GM21381 (cell line): Measurements from ENCODE around the gene DEGS1.
"Not testable (repeated sequence)": the region's sequence is repeated elsewhere in the genome, so short reads cannot be mapped to it uniquely, and the experiment has no call there.

Experiments used
- ATAC-seq: cut with Tn5 transposase; IDR thresholded peaks from one replicate; pipeline ENCODE4 v1.9.1; 2021; ENCODE audit warnings: mild to moderate bottlenecking, moderate library complexity; ENCODE audit not compliant: unreplicated experiment

Gene DEGS1

GRCh38 chr1:224180783-224181452, 2.1 kb upstream of the DEGS1 start:
- no peak for ATAC-seq

GRCh38 chr1:224181453-224181810, 1.6 kb upstream of the DEGS1 start:
- no peak for ATAC-seq

- ATAC-seq = peak; percentile 39
These were observed 779 bp upstream of the DEGS1 start for GRCh38 chr1:224182057-224182865.

GRCh38 chr1:224183591-224184312, 712 bp downstream of the DEGS1 start:
- ATAC-seq = peak; percentile 42

GRCh38 chr1:224185208-224185607, 2.2 kb downstream of the DEGS1 start:
- ATAC-seq = no peak

GRCh38 chr1:224188286-224188685, 5.2 kb downstream of the DEGS1 start:
- no peak for ATAC-seq

- ATAC-seq = no peak
These were observed 6.5 kb downstream of the DEGS1 start for GRCh38 chr1:224189561-224189960.

GRCh38 chr1:224192082-224192788, 9.2 kb downstream of the DEGS1 start:
- no peak for ATAC-seq

- no peak for ATAC-seq
These were observed 10.4 kb downstream of the DEGS1 start for GRCh38 chr1:224193319-224193966.

GRCh38 chr1:224196813-224197600, 14.0 kb downstream of the DEGS1 start:
- no peak for ATAC-seq

- ATAC-seq = no peak
These were observed 15.5 kb downstream of the DEGS1 start for GRCh38 chr1:224198572-224198971.

- no peak for ATAC-seq
These were observed 16.6 kb downstream of the DEGS1 start for GRCh38 chr1:224199679-224200078.

- no peak for ATAC-seq
These were observed 18.3 kb downstream of the DEGS1 start for GRCh38 chr1:224201383-224201782.

- ATAC-seq = no peak
These were observed 18.8 kb downstream of the DEGS1 start for GRCh38 chr1:224201853-224202252.

- peak; percentile 59 for ATAC-seq
These were observed 20.4 kb downstream of the DEGS1 start for GRCh38 chr1:224203243-224204016.

- ATAC-seq = no peak
These were observed 22.4 kb downstream of the DEGS1 start for GRCh38 chr1:224205438-224205840.

GRCh38 chr1:224205931-224206538, 23.0 kb downstream of the DEGS1 start:
- ATAC-seq = not testable (repeated sequence)

- no peak for ATAC-seq
These were observed 28.3 kb downstream of the DEGS1 start for GRCh38 chr1:224211206-224211962.
